A549 (cell line): Measurements from ENCODE around the gene FAM107B. TPM values are rescaled to one million over a fixed set of nuclear protein-coding genes. Genes with fewer than 3 reads are reported as not detected.

ENCODE experiments used
- ATAC-seq, 2 experiments: fragments of 200-7000 bp in 1 of 2; fragments of >200 bp in 1 of 2; cut with Nextera tagmentation in 1 of 2; cut with Tn5 transposase in 1 of 2; 3 replicates each; pipeline versions ENCODE4 v1.8.0 to v1.9.1; 2018 to 2020; ENCODE audit warnings: mild to moderate bottlenecking in 1 of 2, moderate library complexity in 1 of 2
- CTCF ChIA-PET: fragments of 300-600 bp; sonication (Branson Sonifier 250); formaldehyde crosslinking; extraction: SDS; loops from one replicate; lab custom pipeline; 2021; ENCODE audit warnings: antibody characterized with exemption, inconsistent platforms; lab: Yijun Ruan, JAX
- POLR2A ChIA-PET: fragments of 350-600 bp; formaldehyde crosslinking; extraction: SDS; loops from one replicate; lab custom pipeline; 2021; ENCODE audit warnings: antibody characterized with exemption, inconsistent platforms; lab: Yijun Ruan, JAX
- DNase-seq, 2 experiments: peaks; one replicate each; pipeline versions ENCODE4 v3.0.0 to v3.0.0-alpha.2; 2011 to 2016; ENCODE audit warnings: low read depth in 1 of 2, low spot score in 1 of 2
- FAIRE-seq: peaks from 2 replicates; lab custom pipeline; 2011; peaks lifted over from hg19 to GRCh38; lab: Jason Lieb, UNC
- H3K27ac ChIP-seq, 2 experiments: fragments of >200 bp; sonication (Bioruptor Twin); formaldehyde crosslinking; 3 replicates each; pipeline ENCODE4 v1.5.1; 2016 to 2017
- H3K4me1 ChIP-seq: fragments of >200 bp; sonication (Bioruptor Twin); formaldehyde crosslinking; 3 replicates; pipeline ENCODE4 v1.6.1; 2016
- H3K4me2 ChIP-seq: fragments of >200 bp; sonication (Bioruptor Twin); formaldehyde crosslinking; 3 replicates; pipeline ENCODE4 v1.6.1; 2016
- H3K4me3 ChIP-seq: fragments of >200 bp; sonication (Bioruptor Twin); formaldehyde crosslinking; 3 replicates; pipeline ENCODE4 v1.5.1; 2016
- H3K9me3 ChIP-seq: fragments of >200 bp; sonication (Bioruptor Twin); formaldehyde crosslinking; 3 replicates; pipeline ENCODE4 v1.6.1; 2016
- BCL3 ChIP-seq: fragments of >200 bp; sonication (Bioruptor Twin); formaldehyde crosslinking; IDR thresholded peaks from 3 replicates; pipeline ENCODE4 v1.6.1; 2016
- CBX2 ChIP-seq: fragments of 200-600 bp; sonication (generic); IDR thresholded peaks from 2 replicates; pipeline ENCODE4 v1.6.1; 2016; ENCODE audit warnings: low read depth, mild to moderate bottlenecking, borderline replicate concordance
- CEBPB ChIP-seq, 2 experiments: fragments of >200 bp in 1 of 2; sonication (Bioruptor Twin) in 1 of 2; formaldehyde crosslinking in 1 of 2; IDR thresholded peaks; 2 replicates each; pipeline ENCODE4 v1.6.1; 2012 to 2016
- ESRRA ChIP-seq: fragments of 150-350 bp; IDR thresholded peaks from 2 replicates; pipeline ENCODE4 v1.6.1; 2014; ENCODE audit warnings: mild to moderate bottlenecking, low read length, borderline replicate concordance
- FOSB ChIP-seq: fragments of 250-450 bp; sonication (Bioruptor Pico); IDR thresholded peaks from 2 replicates; pipeline ENCODE4 v1.5.0; 2020; ENCODE audit warnings: mild to moderate bottlenecking, moderate library complexity
- FOSL2 ChIP-seq, 2 experiments: fragments of 450-650 bp in 1 of 2; fragments of >200 bp in 1 of 2; sonication (Bioruptor Twin) in 1 of 2; formaldehyde crosslinking; IDR thresholded peaks; 2 replicates each; pipeline versions ENCODE4 v1.5.0 to v1.6.1; 2016 to 2020; ENCODE audit warnings: mild to moderate bottlenecking in 1 of 2, moderate library complexity in 1 of 2
- GATA3 ChIP-seq: IDR thresholded peaks from 2 replicates; pipeline ENCODE4 v1.6.1; 2012; ENCODE audit warnings: borderline replicate concordance
- HDAC2 ChIP-seq: fragments of 200-600 bp; sonication (generic); IDR thresholded peaks from 2 replicates; pipeline ENCODE4 v1.6.1; 2016
- HEYL ChIP-seq: fragments of 250-450 bp; sonication (Bioruptor Pico); IDR thresholded peaks from 2 replicates; pipeline ENCODE4 v1.8.0; 2021; ENCODE audit warnings: mild to moderate bottlenecking, moderate library complexity
- JUN ChIP-seq, 2 experiments: fragments of >200 bp; sonication (Bioruptor Twin); formaldehyde crosslinking; IDR thresholded peaks; 2 replicates in 1 of 2; 3 replicates in 1 of 2; pipeline ENCODE4 v1.6.1; 2016 to 2017
- MAFK ChIP-seq: fragments of 450-650 bp; IDR thresholded peaks from 2 replicates; pipeline ENCODE4 v1.6.1; 2014; ENCODE audit not compliant: partially characterized antibody
- MAZ ChIP-seq: fragments of 150-350 bp; IDR thresholded peaks from 2 replicates; pipeline ENCODE4 v1.6.1; 2014; ENCODE audit warnings: antibody characterized with exemption, low read depth, low read length, borderline replicate concordance
- NFE2L2 ChIP-seq: fragments of 150-350 bp; conservative IDR thresholded peaks from 2 replicates; pipeline ENCODE4 v1.6.1; 2014; ENCODE audit warnings: low read length
- PBX3 ChIP-seq: IDR thresholded peaks from 2 replicates; pipeline ENCODE4 v1.6.1; 2012
- POLR2AphosphoS2 ChIP-seq: conservative IDR thresholded peaks from 2 replicates; pipeline ENCODE4 v1.6.1; 2012; ENCODE audit warnings: low read length, improper control_type of control experiment, inconsistent platforms
- REST ChIP-seq: fragments of 200-600 bp; sonication (generic); IDR thresholded peaks from 2 replicates; pipeline ENCODE4 v1.6.1; 2016; ENCODE audit warnings: antibody characterized with exemption, mild to moderate bottlenecking, moderate library complexity
- ZC3H11A ChIP-seq: fragments of 450-650 bp; IDR thresholded peaks from 2 replicates; pipeline ENCODE4 v1.6.1; 2014; ENCODE audit warnings: antibody characterized with exemption, mild to moderate bottlenecking
- ZFP36 ChIP-seq: fragments of 450-650 bp; IDR thresholded peaks from 2 replicates; pipeline ENCODE4 v1.6.1; 2014; ENCODE audit warnings: borderline replicate concordance; ENCODE audit not compliant: partially characterized antibody
- ZNF302 ChIP-seq: fragments of 250-450 bp; sonication (Bioruptor Pico); IDR thresholded peaks from 2 replicates; pipeline ENCODE4 v1.9.0; 2021; ENCODE audit warnings: inconsistent platforms, mild to moderate bottlenecking, moderate library complexity
- WGBS: methylation state at CpG from one replicate; pipeline ENCODE4 v1.1.6; 2017; ENCODE audit errors: missing lambda C conversion rate; 5-methylcytosine and 5-hydroxymethylcytosine counted together
- polyA plus RNA-seq, 4 experiments: library from polyadenylated mRNA; depleted of rRNA in 3 of 4; stranded (reverse); fragments of >200 nt; fragmentation: RNase III in 1 of 4; extraction: RNeasy Plus Mini Kit Qiagen cat#74134 plus additional on column Dnase treatment in 1 of 4; gene quantifications; 2 replicates in 3 of 4; 3 replicates in 1 of 4; pipeline ENCODE4 v1.2.3, GENCODE V29; 2011 to 2017

Gene FAM107B
- polyA plus RNA-seq, 2 of the 4 experiments (the other 2 are of a cell fraction): 99.9 to 173 TPM

GRCh38 chr10:14594878-14595525 lies 179.7 kb downstream of the FAM107B start:
- 84% methylated on average over 8 of the region's 8 CpGs for WGBS
- Histone ChIP-seq H3K9me3 (no peaks in the 10 kb centered on the region), H3K27ac (no peak overlapping the region), H3K4me1 (peaks cover 67% of the 10 kb centered on the region), H3K4me3 (no peak overlapping the region), H3K4me2 (no peak overlapping the region)
- POLR2A ChIA-PET: no interaction called here
- no peak for ATAC-seq
- TF ChIP-seq FOSB (CRISPR knock-in tag) (0 out of 2 replicates have a peak, but pooled peaks have one; percentile 20), HEYL (CRISPR knock-in tag) (no peak)
- CTCF ChIA-PET: interaction anchor here (1.1 kb wide), 1 partner anchor 14 kb away, joined by 3 read pairs; no protein-coding TSS in a partner anchor
- no peak for FAIRE-seq
- DNase-seq: no peak

GRCh38 chr10:14593806-14594205 lies 180.9 kb downstream of the FAM107B start:
- no peak overlapping the region for H3K4me2 ChIP-seq
- no peak overlapping the region for H3K27ac ChIP-seq
- no peak for ATAC-seq
- H3K9me3 ChIP-seq: no peaks in the 10 kb centered on the region
- H3K4me1 ChIP-seq: peaks cover 67% of the 10 kb centered on the region
- TF ChIP-seq CBX2 (no peak), FOSL2 (IDR thresholded peaks at IDR 0.05) (no peak), FOSL2 (CRISPR knock-in tag; IDR thresholded peaks at IDR 0.05) (no peak), ZC3H11A (no peak), ZFP36 (no peak)
- FAIRE-seq: no peak
- CTCF ChIA-PET: no interaction called here
- no peak overlapping the region for H3K4me3 ChIP-seq
- POLR2A ChIA-PET: interaction anchor here (0.7 to 1.0 kb wide), 2 partner anchors 10 to 16 kb away, joined by 3 to 4 read pairs; no protein-coding TSS in a partner anchor
- 73% methylated on average over 3 of the region's 3 CpGs for WGBS
- DNase-seq: no peak

- Histone ChIP-seq H3K4me1 (peaks cover 71% of the 10 kb centered on the region), H3K4me3 (no peak overlapping the region), H3K27ac (peak overlapping the region in 1 of 2 experiments; percentile 58; a peak in 3 of 6 replicates), H3K4me2 (peak overlapping the region; percentile 48), H3K9me3 (no peaks in the 10 kb centered on the region)
- no peak for TF ChIP-seq NFE2L2
- TF ChIP-seq ZNF302 (CRISPR knock-in tag): no peak
- no peak for TF ChIP-seq BCL3
- no peak for TF ChIP-seq HDAC2
- no peak for TF ChIP-seq POLR2AphosphoS2
- TF ChIP-seq ESRRA: no peak
- no peak for TF ChIP-seq CEBPB (IDR thresholded peaks at IDR 0.05)
- TF ChIP-seq MAZ: no peak
- TF ChIP-seq REST: no peak
- TF ChIP-seq GATA3: no peak
- TF ChIP-seq MAFK: no peak
- TF ChIP-seq JUN (IDR thresholded peaks at IDR 0.05): no peak
- no peak for TF ChIP-seq PBX3
- FAIRE-seq (no peak), ATAC-seq (no peak), DNase-seq (no peak)
- POLR2A ChIA-PET: no interaction called here
- 65% methylated on average over 6 of the region's 6 CpGs for WGBS
- CTCF ChIA-PET: interaction anchor here (0.6 to 2.2 kb wide), 5 partner anchors 9 to 245 kb away, joined by 3 to 8 read pairs (median 3); partner anchors contain the start of genes CDNF, HSPA14 and MSANTD7
Observed at GRCh38 chr10:14592566-14592965, 182.1 kb downstream of the FAM107B start.
